OCI-LY1 (cell line): Measurements from ENCODE around the gene ERCC5.

Source experiments
- H2AFZ ChIP-seq: fragments of 200-600 bp; sonication (generic), shearing (Covaris generic); 2 replicates; pipeline ENCODE4 v1.6.0; 2014; ENCODE audit warnings: antibody characterized with exemption, mild to moderate bottlenecking, low read length
- H3F3A ChIP-seq: fragments of 200-600 bp; sonication (generic), shearing (Covaris generic); 2 replicates; pipeline ENCODE4 v1.6.0; 2014; ENCODE audit warnings: mild to moderate bottlenecking, antibody characterized with exemption, low read length, moderate library complexity; ENCODE audit not compliant: insufficient read depth
- H3K27ac ChIP-seq: fragments of 200-600 bp; sonication (generic); 2 replicates; pipeline ENCODE4 v1.5.1; 2014; ENCODE audit warnings: low read length, mixed run types, mild to moderate bottlenecking, low read depth; ENCODE audit not compliant: poor library complexity, severe bottlenecking
- H3K27me3 ChIP-seq: fragments of 200-600 bp; sonication (generic); 2 replicates; pipeline ENCODE4 v1.6.0; 2014; ENCODE audit warnings: antibody characterized with exemption, mild to moderate bottlenecking, low read length, moderate library complexity; ENCODE audit not compliant: insufficient read depth
- H3K36me3 ChIP-seq: fragments of 200-600 bp; sonication (generic); 2 replicates; pipeline ENCODE4 v1.6.1; 2014; ENCODE audit warnings: mild to moderate bottlenecking, antibody characterized with exemption, low read length, moderate library complexity, mixed read lengths; ENCODE audit not compliant: insufficient read depth
- H3K4me1 ChIP-seq: fragments of 200-600 bp; sonication (generic); 2 replicates; pipeline ENCODE4 v1.5.1; 2014; ENCODE audit warnings: mild to moderate bottlenecking, low read length, moderate library complexity; ENCODE audit not compliant: insufficient read depth, severe bottlenecking
- H3K4me2 ChIP-seq: fragments of 200-600 bp; sonication (generic), shearing (Covaris generic); 2 replicates; pipeline ENCODE4 v1.6.1; 2014; ENCODE audit warnings: low read length
- H3K4me3 ChIP-seq: fragments of 200-600 bp; sonication (generic); 2 replicates; pipeline ENCODE4 v1.5.1; 2014; ENCODE audit warnings: low read length, low read depth, mild to moderate bottlenecking, mixed read lengths; ENCODE audit not compliant: poor library complexity, severe bottlenecking
- H3K79me2 ChIP-seq: fragments of 200-600 bp; shearing (Covaris generic); 2 replicates; pipeline ENCODE4 v1.6.1; 2016; ENCODE audit warnings: mixed run types, low read length, mixed read lengths; ENCODE audit not compliant: insufficient read depth
- H3K9ac ChIP-seq: fragments of 200-600 bp; sonication (generic), shearing (Covaris generic); 2 replicates; pipeline ENCODE4 v1.6.1; 2014; ENCODE audit warnings: mild to moderate bottlenecking, low read length, mixed read lengths
- H3K9me2 ChIP-seq: fragments of 200-600 bp; sonication (generic), shearing (Covaris generic); 2 replicates; pipeline ENCODE4 v1.6.1; 2014; ENCODE audit warnings: low read depth, mild to moderate bottlenecking, low read length, mixed read lengths
- H3K9me3 ChIP-seq: fragments of 200-600 bp; shearing (Covaris generic); 2 replicates; pipeline ENCODE4 v1.6.1; 2014; ENCODE audit warnings: low read length, mixed read lengths
- H4K20me1 ChIP-seq: fragments of 200-600 bp; sonication (generic), shearing (Covaris generic); 2 replicates; pipeline ENCODE4 v1.6.0; 2016; ENCODE audit warnings: mild to moderate bottlenecking, low read length; ENCODE audit not compliant: insufficient read depth
- EZH2 ChIP-seq: fragments of 200-600 bp; sonication (generic), shearing (Covaris generic); IDR thresholded peaks from 2 replicates; pipeline ENCODE4 v1.8.0; 2017; ENCODE audit warnings: borderline replicate concordance, mixed run types, mild to moderate bottlenecking, antibody characterized with exemption, low read length, moderate library complexity, mixed read lengths
- TF ChIP-seq, protein P1 (sequence below): fragments of 200-600 bp; sonication (generic), shearing (Covaris generic); IDR thresholded peaks from 2 replicates; pipeline ENCODE4 v1.5.1; 2017; ENCODE audit warnings: mild to moderate bottlenecking, antibody characterized with exemption, low read length, moderate library complexity, mixed read lengths

The ERCC5 gene

GRCh38 chr13:102870677-102871415 is 25.0 kb downstream of the ERCC5 start:
- Histone ChIP-seq H3K4me2 (no peak overlapping the region), H3K79me2 (no peaks in the 10 kb centered on the region), H3K27ac (no peak overlapping the region), H3K4me3 (no peak overlapping the region), H3K9me3 (no peaks in the 10 kb centered on the region), H3F3A (peaks cover 8% of the 10 kb centered on the region; the same call in 1 of the 2 replicates), H3K36me3 (peaks cover 90% of the 10 kb centered on the region), H3K4me1 (peaks cover 4% of the 10 kb centered on the region), H3K9ac (no peak overlapping the region; the same call in 1 of the 2 replicates), H4K20me1 (no peaks in the 10 kb centered on the region), H3K27me3 (no peaks in the 10 kb centered on the region), H2AFZ (no peak overlapping the region), H3K9me2 (no peaks in the 10 kb centered on the region)
- no peak for TF ChIP-seq EZH2
- TF ChIP-seq, protein P1, sequence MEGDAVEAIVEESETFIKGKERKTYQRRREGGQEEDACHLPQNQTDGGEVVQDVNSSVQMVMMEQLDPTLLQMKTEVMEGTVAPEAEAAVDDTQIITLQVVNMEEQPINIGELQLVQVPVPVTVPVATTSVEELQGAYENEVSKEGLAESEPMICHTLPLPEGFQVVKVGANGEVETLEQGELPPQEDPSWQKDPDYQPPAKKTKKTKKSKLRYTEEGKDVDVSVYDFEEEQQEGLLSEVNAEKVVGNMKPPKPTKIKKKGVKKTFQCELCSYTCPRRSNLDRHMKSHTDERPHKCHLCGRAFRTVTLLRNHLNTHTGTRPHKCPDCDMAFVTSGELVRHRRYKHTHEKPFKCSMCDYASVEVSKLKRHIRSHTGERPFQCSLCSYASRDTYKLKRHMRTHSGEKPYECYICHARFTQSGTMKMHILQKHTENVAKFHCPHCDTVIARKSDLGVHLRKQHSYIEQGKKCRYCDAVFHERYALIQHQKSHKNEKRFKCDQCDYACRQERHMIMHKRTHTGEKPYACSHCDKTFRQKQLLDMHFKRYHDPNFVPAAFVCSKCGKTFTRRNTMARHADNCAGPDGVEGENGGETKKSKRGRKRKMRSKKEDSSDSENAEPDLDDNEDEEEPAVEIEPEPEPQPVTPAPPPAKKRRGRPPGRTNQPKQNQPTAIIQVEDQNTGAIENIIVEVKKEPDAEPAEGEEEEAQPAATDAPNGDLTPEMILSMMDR = peak; percentile 97

DNA sequence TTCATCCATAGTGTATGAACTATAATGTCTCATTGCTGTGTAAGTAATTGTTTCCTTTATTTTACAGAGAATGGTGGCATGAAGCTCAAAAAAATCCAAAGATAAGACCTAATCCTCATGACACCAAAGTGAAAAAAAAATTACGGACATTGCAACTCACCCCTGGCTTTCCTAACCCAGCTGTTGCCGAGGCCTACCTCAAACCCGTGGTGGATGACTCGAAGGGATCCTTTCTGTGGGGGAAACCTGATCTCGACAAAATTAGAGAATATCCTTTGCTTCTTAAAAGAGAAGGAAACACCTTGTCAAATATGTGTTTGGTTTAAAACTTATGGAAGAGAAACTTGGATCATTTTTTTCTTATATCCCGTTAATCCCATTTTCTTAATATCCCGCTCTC is 26.3 kb downstream of the ERCC5 start:
- no peaks in the 10 kb centered on the region for H3K79me2 ChIP-seq
- H4K20me1 ChIP-seq = no peaks in the 10 kb centered on the region
- no peak overlapping the region for H2AFZ ChIP-seq
- no peak overlapping the region for H3K9ac ChIP-seq
- H3K4me2 ChIP-seq = no peak overlapping the region
- H3K9me3 ChIP-seq = no peaks in the 10 kb centered on the region
- H3K27me3 ChIP-seq = no peaks in the 10 kb centered on the region
- H3F3A ChIP-seq = peaks cover 8% of the 10 kb centered on the region; the same call in 1 of the 2 replicates
- TF ChIP-seq, protein P1 = no peak
- no peak for TF ChIP-seq EZH2
- peaks cover 4% of the 10 kb centered on the region for H3K4me1 ChIP-seq
- no peaks in the 10 kb centered on the region for H3K9me2 ChIP-seq
- H3K4me3 ChIP-seq = no peak overlapping the region
- H3K27ac ChIP-seq = no peak overlapping the region
- peaks cover 87% of the 10 kb centered on the region for H3K36me3 ChIP-seq

GRCh38 chr13:102872531-102872930 is 26.7 kb downstream of the ERCC5 start:
- no peaks in the 10 kb centered on the region for H3K27me3 ChIP-seq
- no peak overlapping the region for H2AFZ ChIP-seq
- no peaks in the 10 kb centered on the region for H3K9me2 ChIP-seq
- H3K9ac ChIP-seq = no peak overlapping the region
- H3K4me1 ChIP-seq = peaks cover 4% of the 10 kb centered on the region
- peaks cover 83% of the 10 kb centered on the region for H3K36me3 ChIP-seq
- no peak for TF ChIP-seq EZH2
- TF ChIP-seq, protein P1 = no peak
- no peak overlapping the region for H3K4me2 ChIP-seq
- no peaks in the 10 kb centered on the region for H3K9me3 ChIP-seq
- no peak overlapping the region for H3K4me3 ChIP-seq
- peaks cover 8% of the 10 kb centered on the region; the same call in 1 of the 2 replicates for H3F3A ChIP-seq
- H3K79me2 ChIP-seq = no peaks in the 10 kb centered on the region
- no peaks in the 10 kb centered on the region for H4K20me1 ChIP-seq
- H3K27ac ChIP-seq = no peak overlapping the region
